Stimulated activated CD8-positive, alpha-beta memory T cell treated with anti-CD3 and anti-CD28 coated beads, Interleukin-15, amount 100 ng/mL, for 1 hour (primary cell): ENCODE data around the gene PHAF1.

Experiments used
- DNase-seq: peaks from one replicate; pipeline ENCODE4 v3.0.0-alpha.2; 2020; ENCODE audit warnings: low read depth

The PHAF1 gene

DNA sequence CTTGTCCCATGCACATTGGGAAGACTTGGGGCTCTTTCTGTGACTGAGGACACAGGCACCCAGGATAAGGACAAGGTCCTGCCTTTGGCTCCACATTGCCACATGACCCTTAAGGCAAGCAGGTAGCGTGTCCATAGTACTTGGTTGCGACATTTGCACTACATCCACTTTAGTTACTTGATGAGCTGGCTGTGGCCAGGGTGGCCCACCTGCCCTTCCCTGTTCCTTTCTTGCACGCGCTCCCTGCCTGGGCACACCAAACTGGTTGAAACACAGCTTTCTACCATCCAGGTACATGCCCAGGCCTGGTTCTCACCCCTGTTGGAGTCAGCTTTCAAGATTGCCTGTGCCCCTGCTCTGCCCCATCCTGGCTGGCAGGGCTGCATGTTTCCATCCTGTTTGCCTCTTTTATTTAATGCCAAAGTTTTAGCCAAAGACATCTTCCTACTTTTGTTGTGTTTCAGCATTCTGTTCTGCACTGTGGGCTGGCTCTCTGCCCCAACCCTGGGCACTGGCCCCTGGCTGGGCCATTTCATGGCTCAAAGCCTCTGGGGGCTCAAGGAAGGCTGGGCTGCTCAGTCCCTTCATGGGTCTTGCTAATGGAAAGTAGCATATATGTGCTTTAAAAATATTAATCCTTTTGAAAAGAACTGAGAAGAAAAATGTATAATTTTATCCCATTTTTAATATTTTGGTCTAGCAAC, 37.8 kb downstream of the PHAF1 start:
- no peak for DNase-seq

DNA sequence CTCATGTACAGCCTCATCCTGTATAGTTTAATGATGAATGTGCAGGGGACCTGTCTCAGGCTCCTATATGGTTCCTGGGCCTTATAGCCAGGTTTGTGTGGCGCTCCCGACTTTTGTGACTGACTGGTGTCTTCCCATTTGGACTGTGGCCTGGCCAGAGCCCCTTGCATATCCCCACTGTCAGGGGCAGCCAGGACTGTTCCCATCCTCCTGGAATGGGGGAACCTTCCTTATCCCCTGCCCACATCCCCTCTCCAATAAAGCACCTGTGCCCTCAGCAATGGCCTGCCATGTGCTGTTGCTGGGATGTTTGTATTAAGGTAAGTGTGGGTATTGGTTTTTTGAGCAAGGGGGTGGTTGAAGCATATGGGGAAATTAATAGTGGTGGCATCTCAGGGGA, 38.5 kb downstream of the PHAF1 start:
- DNase-seq: no peak

DNA sequence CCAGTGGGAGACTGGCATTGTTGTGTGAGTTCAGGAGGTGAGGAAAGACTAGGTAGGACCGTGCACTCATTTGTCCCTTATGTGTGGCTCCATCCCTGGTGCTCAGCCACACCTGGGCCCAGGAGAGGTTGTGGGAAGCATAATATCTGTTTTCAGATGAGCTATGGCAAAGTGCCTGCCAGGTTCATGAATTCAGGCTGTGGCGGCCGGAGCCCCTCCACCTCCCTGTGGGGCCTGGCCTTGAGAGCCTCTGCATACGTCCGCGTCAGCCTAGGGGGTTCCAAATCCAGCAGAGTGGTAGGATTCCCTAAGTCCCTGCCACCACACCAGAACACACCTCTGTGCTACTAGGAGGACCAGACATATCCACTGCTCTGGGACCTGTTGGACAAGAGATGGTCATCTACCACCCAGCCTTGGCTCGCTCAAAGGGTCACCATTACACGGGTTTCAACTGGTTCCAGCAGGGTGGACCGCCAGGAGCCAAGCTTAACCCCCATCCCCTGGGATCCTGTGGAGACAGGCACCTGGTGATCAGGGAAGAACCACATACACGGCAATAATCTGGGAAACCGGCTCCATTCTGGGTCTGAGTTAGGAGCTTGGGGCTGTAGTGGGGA, 39.0 kb downstream of the PHAF1 start:
- DNase-seq: no peak

DNA sequence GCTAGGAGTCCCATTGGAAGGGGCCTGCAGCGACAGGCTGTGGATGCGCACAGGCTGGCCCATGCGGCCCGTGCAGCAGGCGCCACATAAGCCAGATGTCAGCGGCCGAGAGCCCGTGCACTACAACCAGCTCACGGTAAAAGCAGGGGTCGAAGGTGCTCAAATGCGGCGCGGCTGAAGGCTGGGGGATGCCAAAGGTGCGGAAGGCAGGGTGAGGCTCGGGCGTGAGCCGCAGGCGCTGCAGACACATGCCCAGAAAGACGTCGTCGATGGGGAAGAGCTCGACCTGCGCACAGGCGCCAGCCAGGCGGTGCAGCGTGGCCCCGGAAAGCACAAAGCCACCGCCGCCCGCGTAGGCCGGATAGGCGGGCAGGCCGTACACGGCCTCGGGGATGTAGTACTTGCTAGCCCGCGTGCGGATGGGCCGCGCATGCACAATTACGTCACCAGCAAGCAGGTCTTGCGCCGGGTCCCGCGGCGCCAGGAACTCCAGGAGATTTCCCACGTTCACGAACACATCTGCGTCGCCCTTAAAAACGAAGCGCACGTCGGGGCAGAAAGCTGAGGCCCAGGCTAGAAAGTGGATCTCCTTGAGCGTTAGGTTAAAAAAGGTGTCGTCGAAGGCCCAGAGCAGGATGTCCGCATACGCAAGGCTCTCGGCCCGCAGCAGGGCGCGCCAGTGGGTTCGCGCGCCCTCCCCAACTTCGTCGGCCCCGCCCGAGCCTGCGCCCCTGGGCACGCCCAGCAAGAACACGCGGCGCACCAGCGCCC, 39.7 kb downstream of the PHAF1 start:
- DNase-seq: no peak

DNA sequence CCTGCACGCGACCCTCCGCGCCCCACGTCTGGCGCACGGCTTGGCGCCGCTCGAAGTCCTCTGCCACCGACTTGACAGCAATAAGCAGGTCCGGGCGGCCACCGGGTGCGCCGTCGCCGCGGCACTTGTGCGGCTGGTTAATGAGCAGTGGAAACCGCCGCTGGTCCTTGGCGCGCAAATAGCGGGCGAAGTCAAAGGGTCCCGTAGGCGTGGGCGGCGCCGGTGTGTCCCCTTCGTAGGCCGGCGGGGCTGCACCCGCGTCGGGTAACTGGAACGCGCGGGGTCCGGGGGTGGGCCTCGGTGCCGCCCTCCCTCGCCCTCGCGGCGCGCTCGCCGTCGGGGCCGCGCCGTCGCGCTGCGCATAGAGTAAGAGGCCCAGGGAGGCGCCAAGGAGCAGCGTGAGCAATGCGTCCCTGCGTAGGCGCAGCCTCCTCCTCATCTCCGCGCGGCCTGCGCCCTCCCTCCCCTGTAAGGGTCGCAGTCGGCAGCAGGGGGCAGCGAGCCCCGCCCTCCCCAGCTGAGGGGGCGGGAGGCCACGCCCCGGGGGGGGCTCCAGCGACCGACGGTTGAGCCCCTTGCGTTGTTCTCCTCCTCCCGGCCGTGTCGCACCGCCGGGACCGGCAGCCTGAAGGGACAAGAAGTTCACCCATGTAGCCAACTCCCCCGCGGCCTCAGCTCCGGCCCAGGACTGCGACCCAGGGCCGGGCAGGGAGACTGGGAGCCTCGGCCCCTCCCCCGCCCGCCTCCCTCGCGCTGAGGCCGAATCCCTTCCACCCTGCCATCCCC, 40.5 kb downstream of the PHAF1 start:
- no peak for DNase-seq

DNA sequence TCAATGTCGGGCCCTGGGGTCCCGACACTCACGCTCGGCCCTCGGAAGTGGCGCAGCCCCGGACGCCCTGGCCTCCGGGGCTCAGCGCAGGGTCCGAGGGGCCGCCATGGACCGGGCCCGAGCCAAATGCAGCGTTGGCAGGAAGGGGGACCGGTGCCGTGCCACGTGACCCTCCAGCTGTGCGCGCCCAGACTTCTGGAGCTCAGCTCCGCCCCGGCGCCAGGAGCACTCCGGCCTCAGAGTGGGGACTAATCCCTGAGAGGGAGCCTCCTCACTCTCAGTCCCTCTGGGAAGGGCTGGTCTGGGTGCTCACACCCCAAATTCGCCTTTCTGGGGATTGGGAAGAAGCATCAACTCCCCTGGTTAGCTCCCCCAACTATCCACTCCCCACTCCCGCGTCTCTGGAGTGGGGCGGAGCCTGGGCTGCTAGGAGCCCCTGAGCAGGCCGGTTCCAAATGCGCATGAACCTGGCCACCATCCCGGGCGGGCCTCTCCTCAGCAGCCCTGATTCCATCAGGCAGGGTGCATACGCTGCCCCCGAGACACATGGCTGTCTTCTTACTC, 41.2 kb downstream of the PHAF1 start, which contains the start of gene B3GNT9:
TSS of gene B3GNT9 (minus strand) at position 166 of the 564 bp plus-strand sequence. CDS start 513 bp downstream, outside the sequence.
- no peak for DNase-seq

DNA sequence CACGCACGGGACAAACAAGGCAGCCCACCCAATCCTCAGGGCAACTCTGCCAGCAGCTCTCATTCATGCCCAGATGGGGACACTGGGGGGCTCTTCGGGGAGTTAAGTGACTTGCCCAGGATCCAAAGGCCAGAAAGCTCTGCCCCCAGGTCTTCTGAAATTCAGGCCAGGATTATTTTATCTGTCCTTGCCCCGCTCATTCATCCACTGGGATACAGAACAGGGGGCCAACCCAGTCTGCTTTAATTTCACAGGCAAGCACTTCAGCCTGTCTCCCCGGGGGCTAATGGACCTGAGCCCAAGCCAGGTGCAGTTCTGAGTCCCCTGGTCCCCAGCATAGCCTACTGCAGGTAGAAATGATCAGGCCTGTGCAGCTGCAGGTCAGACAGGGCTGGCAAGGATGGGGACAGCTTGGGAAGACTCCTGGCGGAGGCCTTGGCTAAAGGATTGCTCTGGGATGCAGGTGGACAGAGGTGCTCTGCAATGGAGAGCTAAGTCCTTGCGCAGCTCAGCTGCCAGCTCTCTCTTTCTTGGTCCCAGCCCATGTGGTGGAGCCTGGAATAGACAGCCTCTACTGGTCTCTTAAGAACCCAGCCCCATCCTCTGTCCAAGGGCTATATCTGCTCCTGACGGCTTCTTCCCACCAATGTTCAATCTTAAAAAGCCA, 41.8 kb downstream of the PHAF1 start:
- no peak for DNase-seq

DNA sequence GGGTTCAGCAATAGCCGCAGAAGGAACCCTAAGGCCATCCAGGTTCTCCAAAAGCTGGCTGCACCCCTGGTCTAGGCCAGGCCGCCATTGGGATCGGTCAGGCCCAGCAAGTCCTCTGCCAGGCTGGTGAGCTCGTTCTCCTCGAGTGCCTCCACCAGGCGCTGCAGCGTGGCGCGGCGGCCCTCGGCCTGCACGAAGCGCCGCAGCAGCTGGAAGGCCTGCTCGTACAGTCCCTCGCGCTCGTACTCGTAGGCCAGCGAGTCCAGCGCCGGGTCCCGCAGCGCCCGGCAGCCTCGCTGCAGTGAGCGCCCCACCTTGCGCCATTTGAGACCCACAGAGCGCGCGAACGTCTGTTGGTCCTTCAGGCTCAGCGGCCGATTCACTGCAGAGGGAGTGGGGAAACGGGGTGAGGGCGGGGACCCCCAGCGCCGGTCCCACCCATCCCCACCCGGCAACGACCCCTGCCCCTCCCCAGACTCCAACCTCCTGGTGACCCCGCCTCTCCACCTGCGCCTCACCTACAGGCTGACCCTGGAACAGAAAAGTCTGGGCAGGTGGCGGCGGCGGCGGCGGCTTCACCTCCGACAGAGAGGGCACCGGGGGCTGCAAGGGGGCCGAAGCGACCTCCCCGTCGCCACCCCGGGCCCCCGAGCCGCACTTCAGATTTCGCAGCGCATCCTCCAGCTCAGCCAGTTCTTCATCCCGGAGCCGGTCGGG, 45.0 kb downstream of the PHAF1 start:
- DNase-seq: no peak

DNA sequence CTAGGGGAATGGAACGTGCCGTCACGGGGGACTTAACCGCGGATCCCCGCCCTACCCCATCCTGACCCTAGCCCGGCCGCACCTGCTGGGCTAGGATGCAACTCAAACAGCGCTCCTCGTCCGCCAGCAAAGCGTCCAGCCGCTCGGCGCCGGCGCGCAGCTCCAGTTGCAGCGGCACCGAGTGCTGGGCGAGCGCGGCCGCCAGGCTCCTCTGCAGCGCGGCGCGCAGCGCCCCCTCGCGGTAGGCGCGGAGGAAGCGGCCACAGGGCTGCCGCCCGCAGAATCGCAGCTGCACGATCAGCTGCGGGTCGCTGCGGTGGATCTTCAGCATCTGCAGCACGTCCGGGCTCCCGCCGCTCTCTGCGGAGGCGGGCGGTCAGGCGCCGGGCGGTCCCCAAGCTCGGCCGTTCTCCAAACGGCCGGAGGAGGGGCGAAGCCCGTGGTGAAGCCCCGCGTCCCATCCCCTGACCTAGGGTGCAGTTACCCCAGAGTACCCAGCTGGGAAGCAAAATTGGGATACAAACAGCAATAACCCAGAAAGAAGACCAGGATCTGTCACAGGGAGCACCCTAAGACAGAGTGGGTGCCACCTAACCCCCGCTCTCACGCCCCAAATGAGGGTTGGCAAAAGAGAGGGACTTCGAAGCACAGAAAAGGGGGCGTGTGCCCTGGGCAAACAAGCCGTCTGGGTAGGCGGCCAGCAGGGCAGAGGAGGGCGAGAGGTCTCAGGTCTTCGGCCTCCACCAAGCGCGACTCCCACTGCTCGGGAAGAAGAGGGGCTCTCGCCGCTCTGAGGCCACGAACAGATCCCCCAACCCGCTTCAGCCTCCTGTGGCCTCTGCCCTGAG, 45.8 kb downstream of the PHAF1 start:
- DNase-seq: peak; percentile 50

DNA sequence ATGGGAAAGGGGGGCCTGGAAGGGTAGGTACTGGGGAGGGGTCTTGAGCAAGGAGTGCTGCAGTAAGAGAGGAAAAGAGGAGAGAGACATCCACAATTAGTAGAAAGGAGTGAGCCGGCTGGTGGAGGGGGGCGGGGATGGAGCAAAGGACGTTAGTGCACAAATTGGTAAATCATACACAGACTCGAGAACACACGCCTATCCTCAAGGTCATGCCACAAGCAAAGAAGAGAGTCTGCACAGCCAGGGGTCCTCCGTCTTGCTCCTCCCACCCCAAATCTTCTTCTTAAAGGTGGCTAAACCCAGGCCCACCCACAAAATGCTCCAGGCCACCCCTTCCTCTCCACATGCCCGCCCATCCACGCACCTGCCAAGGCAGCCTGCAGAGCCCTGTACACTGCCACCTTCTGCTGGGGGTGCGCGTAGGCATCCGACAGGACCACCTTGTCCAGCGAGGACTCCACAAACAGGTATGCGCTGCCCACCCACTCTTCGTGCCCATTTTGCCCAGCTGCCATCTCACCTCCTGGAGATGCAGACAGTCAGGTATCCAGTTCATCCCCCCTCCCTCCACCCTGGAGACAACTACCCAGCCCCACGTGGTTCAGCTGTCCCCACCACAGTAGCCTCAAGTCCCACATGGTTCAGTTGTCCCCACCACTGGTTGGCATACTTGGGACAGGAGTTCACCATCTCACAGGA, 46.6 kb downstream of the PHAF1 start:
- DNase-seq: no peak

DNA sequence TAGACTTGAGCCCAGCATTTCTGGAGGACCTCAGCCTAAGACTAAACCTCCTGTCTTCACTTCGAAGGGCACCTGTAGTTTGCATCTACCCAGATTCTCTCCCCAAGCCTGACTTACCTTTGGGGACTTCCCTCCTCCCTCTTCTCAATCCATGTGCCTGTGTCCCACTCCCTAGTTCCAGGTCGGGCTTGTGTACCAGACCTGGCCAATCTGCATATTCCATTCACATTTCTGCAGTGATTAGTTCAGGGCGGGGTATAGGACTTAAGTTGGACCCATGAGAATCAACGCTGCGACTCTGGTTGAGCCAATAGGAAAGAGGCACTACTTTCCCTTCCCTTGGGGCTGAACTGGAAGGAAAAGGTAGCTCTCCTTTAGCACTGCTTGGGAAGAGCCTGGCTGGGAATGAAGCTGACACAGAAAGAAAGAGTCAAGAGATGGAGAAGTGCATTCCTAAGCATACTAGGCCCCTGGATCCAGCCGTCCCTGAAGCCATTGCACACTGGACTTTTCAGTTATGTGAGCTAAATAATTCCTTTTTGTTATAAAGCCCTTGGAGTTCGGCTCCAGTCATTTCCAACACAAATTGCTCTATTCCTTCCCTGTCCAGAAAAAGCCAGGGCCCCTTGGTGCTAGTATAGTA, 47.5 kb downstream of the PHAF1 start:
- DNase-seq: no peak

DNA sequence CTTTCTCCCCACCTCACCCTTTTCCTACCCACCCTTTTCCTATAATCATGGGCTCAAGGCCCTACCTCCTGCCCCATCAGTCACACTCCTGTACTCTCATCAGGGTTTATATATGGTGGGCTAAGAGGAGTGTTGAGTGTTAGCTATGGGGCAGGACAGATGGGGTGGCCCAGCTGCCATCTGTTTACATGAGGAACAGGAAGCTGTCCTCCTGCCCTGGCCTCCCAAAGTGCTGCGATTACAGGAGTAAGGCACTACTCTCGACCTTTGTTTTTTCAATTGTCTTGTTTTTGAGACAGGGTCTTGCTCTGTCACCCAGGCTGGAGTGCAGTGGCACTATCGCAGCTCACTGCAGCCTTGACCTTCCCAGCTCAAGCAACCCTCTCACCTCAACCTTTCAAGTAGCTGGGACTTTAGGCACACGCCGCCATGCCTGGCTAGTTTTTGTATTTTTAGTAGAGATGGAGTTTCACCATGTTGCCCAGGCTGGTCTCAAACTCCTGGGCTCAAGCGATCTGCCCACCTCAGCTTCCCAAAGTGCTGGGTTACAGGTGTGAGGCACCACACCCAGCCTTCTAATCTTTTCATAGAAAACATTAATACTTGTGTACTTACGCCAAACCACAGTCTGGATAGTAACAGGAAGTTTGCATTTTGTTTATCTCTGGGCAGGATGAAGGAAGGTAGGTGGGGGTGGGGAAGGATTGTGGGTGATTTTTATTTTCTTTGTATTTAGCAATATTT, 48.3 kb downstream of the PHAF1 start:
- no peak for DNase-seq

DNA sequence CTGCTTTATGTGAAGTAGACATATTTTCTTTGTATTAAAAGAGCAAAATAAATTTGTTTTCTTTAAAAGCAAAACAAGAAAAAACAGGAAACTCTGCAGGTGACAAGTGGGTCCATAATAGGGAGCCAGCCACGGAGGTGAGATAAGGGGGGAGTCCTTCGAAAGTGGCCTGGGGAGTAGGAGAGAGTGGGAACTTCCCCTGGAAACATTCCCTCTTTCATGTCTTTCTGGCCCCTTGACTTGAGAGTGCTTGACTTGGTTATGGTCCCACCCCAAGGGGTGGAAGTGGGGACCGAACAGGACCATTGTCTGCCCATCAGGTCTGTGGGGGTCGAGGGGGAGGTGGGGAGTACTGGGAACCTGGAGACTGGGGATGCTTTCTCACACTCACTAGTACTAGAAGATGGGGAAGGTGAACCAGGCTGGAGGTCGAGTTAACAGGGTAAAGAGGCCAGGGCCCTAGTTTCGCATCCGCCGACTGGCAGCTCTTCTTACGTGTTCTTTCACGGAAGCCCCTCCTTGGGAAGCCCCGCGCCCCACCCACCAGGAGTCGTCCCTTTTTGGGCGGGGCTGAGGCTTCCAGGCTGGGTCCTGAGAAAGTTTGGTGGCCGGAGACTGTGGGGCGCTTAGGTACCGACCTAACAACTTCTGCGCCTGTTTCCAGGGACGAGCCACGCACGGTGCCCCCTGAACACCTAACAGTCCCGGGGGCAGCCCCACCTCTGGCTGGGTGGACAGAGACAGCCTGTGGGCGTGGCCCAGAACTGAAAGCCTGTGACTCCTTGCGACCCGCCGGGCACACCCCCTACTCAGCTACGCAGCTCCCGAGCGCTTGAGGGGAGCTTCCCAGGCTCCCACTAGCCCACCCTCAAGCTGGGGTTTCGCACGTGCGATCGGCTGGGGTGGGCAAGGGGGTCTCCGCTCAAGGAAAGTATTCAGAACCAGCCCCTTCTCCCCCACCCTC, 49.2 kb downstream of the PHAF1 start:
- DNase-seq: peak; percentile 63

DNA sequence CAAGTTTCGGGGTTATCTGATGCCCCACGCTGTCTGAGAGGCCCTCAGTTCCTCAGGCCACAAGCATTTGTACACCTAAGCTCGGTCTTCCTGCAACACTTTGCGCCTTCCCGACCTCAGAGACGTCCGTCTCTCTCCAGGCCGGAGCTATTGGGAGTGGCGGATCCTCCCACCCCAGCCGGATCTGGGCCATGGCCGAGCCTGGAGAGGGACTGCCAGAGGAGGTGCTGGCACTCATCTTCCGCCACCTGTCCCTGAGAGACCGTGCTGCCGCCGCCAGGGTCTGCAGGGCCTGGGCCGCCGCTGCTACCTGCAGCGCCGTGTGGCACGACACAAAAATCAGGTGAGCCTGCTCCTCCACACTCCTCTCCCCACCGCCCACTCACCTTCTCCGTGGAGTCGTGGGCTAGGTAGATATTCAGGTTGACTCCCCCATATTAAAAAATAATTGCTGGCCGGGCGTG, 51.9 kb downstream of the PHAF1 start:
- DNase-seq: no peak

DNA sequence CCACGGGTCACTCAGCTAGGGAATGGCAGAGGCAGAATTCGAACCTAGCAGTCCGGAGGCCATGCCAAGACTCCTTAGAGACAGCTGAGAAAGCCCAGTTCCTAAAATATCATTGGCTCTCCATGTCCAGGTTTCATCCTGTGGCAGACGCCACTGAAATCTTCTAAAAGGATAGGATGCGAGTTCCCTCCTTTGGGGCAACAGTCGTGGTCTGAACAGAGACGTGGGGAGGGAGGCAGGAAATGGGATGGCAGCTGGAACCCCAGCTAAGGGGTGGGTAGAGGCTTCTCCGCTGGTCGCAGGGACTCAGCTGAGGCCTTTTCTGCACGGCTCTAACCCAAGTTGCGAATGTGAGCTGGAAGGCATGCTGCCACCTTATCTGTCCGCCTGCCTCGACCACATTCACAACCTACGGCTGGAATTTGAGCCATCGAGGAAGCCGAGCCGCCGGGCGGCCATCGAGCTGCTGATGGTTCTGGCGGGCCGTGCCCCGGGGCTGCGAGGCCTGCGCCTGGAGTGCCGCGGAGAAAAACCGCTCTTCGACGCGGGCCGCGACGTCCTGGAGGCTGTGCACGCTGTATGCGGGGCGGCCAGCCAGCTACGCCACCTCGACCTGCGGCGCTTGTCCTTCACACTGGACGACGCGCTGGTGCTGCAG, 52.9 kb downstream of the PHAF1 start:
- no peak for DNase-seq
